HG02973 (cell line): ENCODE measurements around the gene CORT.
A peak's percentile ranks its signal among the peaks of the same experiment; 100 is the strongest.
"Not testable (repeated sequence)": the region's sequence is repeated elsewhere in the genome, so short reads cannot be mapped to it uniquely, and the experiment has no call there.

ENCODE experiments used
- ATAC-seq: cut with Tn5 transposase; IDR thresholded peaks from one replicate; pipeline ENCODE4 v1.9.1; 2021; ENCODE audit warnings: moderate library complexity; ENCODE audit not compliant: unreplicated experiment

The CORT gene

GRCh38 chr1:10437052-10437451, 12.8 kb upstream of the CORT start:
- no peak for ATAC-seq

GRCh38 chr1:10438677-10439163, 11.1 kb upstream of the CORT start:
- ATAC-seq: no peak

GRCh38 chr1:10440305-10440704, 9.5 kb upstream of the CORT start:
- no peak for ATAC-seq

- ATAC-seq: no peak
Measured at GRCh38 chr1:10440794-10441193, 9.0 kb upstream of the CORT start.

- no peak for ATAC-seq
Measured at GRCh38 chr1:10444248-10444647, 5.6 kb upstream of the CORT start.

- no peak for ATAC-seq
Measured at GRCh38 chr1:10444795-10445397, 4.9 kb upstream of the CORT start.

- no peak for ATAC-seq
Measured at GRCh38 chr1:10446790-10447422, 2.9 kb upstream of the CORT start.

GRCh38 chr1:10450156-10450814, 454 bp downstream of the CORT start:
- ATAC-seq: no peak

- ATAC-seq: no peak
Measured at GRCh38 chr1:10450836-10451235, 1.0 kb downstream of the CORT start.

- no peak for ATAC-seq
Measured at GRCh38 chr1:10451287-10451686, 1.5 kb downstream of the CORT start.

GRCh38 chr1:10456048-10456447, 6.2 kb downstream of the CORT start:
- no peak for ATAC-seq

- no peak for ATAC-seq
Measured at GRCh38 chr1:10456661-10457060, 6.8 kb downstream of the CORT start.

GRCh38 chr1:10457462-10457861, 7.6 kb downstream of the CORT start:
- not testable (repeated sequence) for ATAC-seq

- ATAC-seq: no peak
Measured at GRCh38 chr1:10457875-10458274, 8.0 kb downstream of the CORT start.

- no peak for ATAC-seq
Measured at GRCh38 chr1:10459184-10459583, 9.4 kb downstream of the CORT start.

GRCh38 chr1:10467078-10467477, 17.2 kb downstream of the CORT start:
- no peak for ATAC-seq

- no peak for ATAC-seq
Measured at GRCh38 chr1:10470043-10470442, 20.2 kb downstream of the CORT start.

GRCh38 chr1:10471411-10472219, 21.8 kb downstream of the CORT start:
- peak; percentile 2 for ATAC-seq

- ATAC-seq: peak; percentile 71
Measured at GRCh38 chr1:10472220-10473144, 22.7 kb downstream of the CORT start, which contains the start of gene DFFA. Gene DFFA (minus strand): TSS chr1:10472529. CDS start chr1:10472458, 71 bp downstream.

- no peak for ATAC-seq
Measured at GRCh38 chr1:10473145-10473765, 23.4 kb downstream of the CORT start.
